ENCODE measurements around the gene EEF2KMT.
"Not testable (repeated sequence)": the region's sequence is repeated elsewhere in the genome, so short reads cannot be mapped to it uniquely, and the experiment has no call there.

Gene EEF2KMT

GRCh38 chr16:5095145-5095830, 2.3 kb downstream of the EEF2KMT start:
- not testable (repeated sequence) for DNase-seq

GRCh38 chr16:5093746-5094145, 3.8 kb downstream of the EEF2KMT start:
- not testable (repeated sequence) for DNase-seq

GRCh38 chr16:5093081-5093480, 4.5 kb downstream of the EEF2KMT start:
- not testable (repeated sequence) for DNase-seq

- not testable (repeated sequence) for DNase-seq
Observed at GRCh38 chr16:5090592-5090991, 7.0 kb downstream of the EEF2KMT start.

- DNase-seq = not testable (repeated sequence)
Observed at GRCh38 chr16:5089911-5090555, 7.6 kb downstream of the EEF2KMT start.

GRCh38 chr16:5088936-5089335, 8.7 kb downstream of the EEF2KMT start:
- not testable (repeated sequence) for DNase-seq

- not testable (repeated sequence) for DNase-seq
Observed at GRCh38 chr16:5088086-5088790, 9.4 kb downstream of the EEF2KMT start.

- not testable (repeated sequence) for DNase-seq
Observed at GRCh38 chr16:5085716-5086115, 11.9 kb downstream of the EEF2KMT start.

- DNase-seq = peak in 23 of 56 donors; percentile 6 to 60 (median 15)
Observed at GRCh38 chr16:5084802-5085201, 12.8 kb downstream of the EEF2KMT start.

GRCh38 chr16:5084099-5084731, 13.4 kb downstream of the EEF2KMT start:
- not testable (repeated sequence) for DNase-seq

- DNase-seq = not testable (repeated sequence)
Observed at GRCh38 chr16:5083646-5084045, 13.9 kb downstream of the EEF2KMT start.

GRCh38 chr16:5080996-5081395, 16.6 kb downstream of the EEF2KMT start:
- DNase-seq = not testable (repeated sequence)

- not testable (repeated sequence) for DNase-seq
Observed at GRCh38 chr16:5080461-5080860, 17.1 kb downstream of the EEF2KMT start.

- DNase-seq = no peak
Observed at GRCh38 chr16:5078626-5079025, 19.0 kb downstream of the EEF2KMT start.

- no peak for DNase-seq
Observed at GRCh38 chr16:5077304-5077703, 20.3 kb downstream of the EEF2KMT start.

GRCh38 chr16:5075637-5076036, 22.0 kb downstream of the EEF2KMT start:
- DNase-seq = no peak

- DNase-seq = not testable (repeated sequence)
Observed at GRCh38 chr16:5073771-5074170, 23.8 kb downstream of the EEF2KMT start.

- DNase-seq = no peak
Observed at GRCh38 chr16:5073279-5073629, 24.3 kb downstream of the EEF2KMT start.

- no peak for DNase-seq
Observed at GRCh38 chr16:5072334-5073278, 25.0 kb downstream of the EEF2KMT start.

- peak in 55 of 56 donors; percentile 38 to 90 (median 80) for DNase-seq
Observed at GRCh38 chr16:5071681-5072333, 25.8 kb downstream of the EEF2KMT start, which contains the start of gene ALG1. ALG1 (plus strand) TSS chr16:5071843; CDS start chr16:5071850, 7 bp downstream.

Measured in amygdala (tissue), 56 donors.